ENCODE results near the gene ANKRD33B. TPM values are rescaled to one million over a fixed set of nuclear protein-coding genes. Genes with fewer than 3 reads are reported as not detected.

Gene ANKRD33B
- total RNA-seq, 2 experiments from 2014 or later: 4.6 to 4.9 TPM

DNA sequence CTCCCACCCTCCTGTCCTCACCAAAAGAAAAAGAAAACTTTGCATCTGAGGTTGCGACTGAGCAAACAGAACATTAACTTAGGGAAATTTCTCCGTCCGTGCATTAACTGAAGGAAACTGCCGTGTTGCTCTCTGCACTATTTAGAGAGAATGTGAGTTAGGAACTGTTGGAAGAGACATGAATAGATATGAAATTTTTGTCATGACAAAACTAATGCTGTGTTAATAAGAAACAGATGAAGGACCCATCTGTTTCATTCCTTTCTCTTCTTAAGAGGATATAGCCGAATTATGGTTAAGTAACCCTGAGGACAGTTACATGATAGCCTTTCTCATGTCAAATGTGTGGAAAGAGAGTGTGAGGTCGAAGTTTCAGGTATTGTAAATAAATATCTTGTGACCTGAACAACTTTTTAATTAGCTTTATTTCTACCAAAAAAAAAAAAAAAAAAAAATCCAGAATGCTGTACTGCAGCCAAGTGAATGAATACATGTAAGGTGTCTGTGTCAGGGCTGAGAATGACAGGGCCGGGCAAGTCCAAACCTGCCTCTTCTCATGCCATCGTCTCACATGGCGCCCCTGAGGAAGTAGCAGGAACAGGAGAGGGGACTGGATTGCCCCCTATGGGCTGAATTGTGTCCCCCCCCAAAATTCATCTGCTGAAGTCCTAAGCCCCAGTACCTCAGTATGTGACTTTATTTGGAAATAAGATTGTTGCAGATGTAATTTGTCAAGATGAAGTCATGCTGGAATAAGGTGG, 35.6 kb upstream of the ANKRD33B start:
- no peak for ATAC-seq
- Mint-ChIP-seq H3K27me3 (peaks cover 3% of the 10 kb centered on the region), H3K4me3 (no peak overlapping the region), H3K9me3 (ENCODE audit: low read depth) (no peaks in the 10 kb centered on the region), H3K27ac (no peak overlapping the region), H3K36me3 (ENCODE audit: low read depth) (no peaks in the 10 kb centered on the region), H3K4me1 (no peaks in the 10 kb centered on the region)
- ChIA-PET CTCF (no interaction called here), POLR2A (no interaction called here)
- no peak for DNase-seq
- intact Hi-C loops (cut with DNase I, micrococcal nuclease): no loop called here

- intact Hi-C loops (cut with DNase I, micrococcal nuclease): no loop called here
- POLR2A ChIA-PET: interaction anchor here (0.6 kb wide), 2 partner anchors 86 to 94 kb away, joined by 4 to 9 read pairs; no protein-coding TSS in a partner anchor
- ATAC-seq: no peak
These were observed 35.0 kb upstream of the ANKRD33B start for GRCh38 chr5:10528827-10529226.

DNA sequence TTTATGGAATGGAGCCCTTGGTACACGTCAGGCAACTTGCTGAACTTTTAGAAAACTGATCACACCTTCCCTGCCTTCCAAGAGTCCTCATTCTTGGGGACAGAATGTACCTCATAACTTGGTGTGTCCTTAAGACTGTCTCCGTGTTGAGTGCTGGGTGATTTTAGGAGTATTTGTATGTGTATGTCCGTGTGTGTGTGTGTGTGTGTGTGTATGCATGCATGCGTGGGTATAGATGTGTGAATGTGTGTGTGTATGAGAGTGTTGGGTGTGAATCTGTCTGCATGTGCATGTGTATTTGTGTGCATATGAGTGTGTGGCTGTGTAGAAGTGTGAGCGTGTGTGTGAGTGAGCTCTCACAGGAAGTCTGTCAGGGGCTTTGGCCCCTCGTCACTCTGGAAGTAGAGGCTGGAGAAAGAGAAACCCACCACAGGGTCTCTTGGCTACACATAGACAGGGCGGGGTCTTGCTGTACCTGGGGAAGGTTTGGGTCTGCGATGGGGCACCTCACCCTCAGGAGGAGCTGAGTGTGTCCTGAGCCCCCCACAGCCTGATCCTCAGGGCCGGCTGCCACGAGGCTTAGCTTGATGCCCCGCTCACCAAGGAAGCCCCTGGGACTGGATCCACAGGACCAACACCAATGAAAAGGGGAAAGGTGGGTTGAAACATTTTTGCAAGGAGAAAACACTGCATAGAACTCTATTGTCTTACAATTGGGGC, 33.1 kb upstream of the ANKRD33B start:
- DNase-seq: no peak

More at GRCh38 chr5:10528827-10529226, 35.0 kb upstream of the ANKRD33B start:
- CTCF ChIA-PET: interaction anchor here (0.6 kb wide), 1 partner anchor 158 kb away, joined by 4 read pairs; no protein-coding TSS in a partner anchor
- Mint-ChIP-seq H3K27me3 (peaks cover 3% of the 10 kb centered on the region), H3K36me3 (ENCODE audit: low read depth) (no peaks in the 10 kb centered on the region), H3K4me1 (no peaks in the 10 kb centered on the region), H3K4me3 (no peak overlapping the region), H3K27ac (no peak overlapping the region), H3K9me3 (ENCODE audit: low read depth) (no peaks in the 10 kb centered on the region)
- DNase-seq: no peak

DNA sequence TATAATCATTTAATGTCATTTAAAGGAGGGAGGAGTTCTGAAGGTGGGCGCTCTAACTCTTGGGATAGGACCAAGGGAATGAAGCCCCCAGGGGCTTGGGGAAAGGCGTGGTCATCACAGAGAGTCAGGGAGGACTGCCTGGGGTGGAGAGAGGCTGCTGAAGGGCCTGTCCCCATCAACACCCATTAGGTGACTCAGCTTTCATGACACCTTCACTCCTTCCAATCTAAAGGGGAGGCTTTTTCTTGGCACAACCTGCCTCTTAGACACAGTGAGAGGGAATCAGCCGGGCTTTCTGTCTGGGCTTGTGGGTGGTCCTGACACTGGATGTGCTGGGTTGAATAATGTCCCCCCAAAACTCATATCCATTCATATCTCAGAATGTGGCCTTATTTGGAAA, 31.4 kb upstream of the ANKRD33B start:
- peaks cover 5% of the 10 kb centered on the region for H3K27me3 Mint-ChIP-seq
- ChIA-PET POLR2A (no interaction called here), CTCF (no interaction called here)
- no peaks in the 10 kb centered on the region for H3K36me3 Mint-ChIP-seq (ENCODE audit: low read depth)
- DNase-seq (no peak), ATAC-seq (no peak)
- intact Hi-C loops (cut with DNase I, micrococcal nuclease): no loop called here
- H3K4me1 Mint-ChIP-seq: peaks cover 10% of the 10 kb centered on the region
- H3K27ac Mint-ChIP-seq: no peak overlapping the region
- no peak overlapping the region for H3K4me3 Mint-ChIP-seq
- H3K9me3 Mint-ChIP-seq (ENCODE audit: low read depth): no peaks in the 10 kb centered on the region

More for the DNA sequence above, 33.1 kb upstream of the ANKRD33B start:
- intact Hi-C loops (cut with DNase I, micrococcal nuclease): no loop called here
- POLR2A ChIA-PET: no interaction called here
- Mint-ChIP-seq H3K9me3 (ENCODE audit: low read depth) (no peaks in the 10 kb centered on the region), H3K36me3 (ENCODE audit: low read depth) (no peaks in the 10 kb centered on the region), H3K4me3 (no peak overlapping the region), H3K27ac (no peak overlapping the region), H3K4me1 (no peaks in the 10 kb centered on the region), H3K27me3 (peaks cover 3% of the 10 kb centered on the region)
- no peak for ATAC-seq
- CTCF ChIA-PET: interaction anchor here (0.8 to 1.2 kb wide), 3 partner anchors 8 to 97 kb away, joined by 3 to 4 read pairs (median 4); no protein-coding TSS in a partner anchor

DNA sequence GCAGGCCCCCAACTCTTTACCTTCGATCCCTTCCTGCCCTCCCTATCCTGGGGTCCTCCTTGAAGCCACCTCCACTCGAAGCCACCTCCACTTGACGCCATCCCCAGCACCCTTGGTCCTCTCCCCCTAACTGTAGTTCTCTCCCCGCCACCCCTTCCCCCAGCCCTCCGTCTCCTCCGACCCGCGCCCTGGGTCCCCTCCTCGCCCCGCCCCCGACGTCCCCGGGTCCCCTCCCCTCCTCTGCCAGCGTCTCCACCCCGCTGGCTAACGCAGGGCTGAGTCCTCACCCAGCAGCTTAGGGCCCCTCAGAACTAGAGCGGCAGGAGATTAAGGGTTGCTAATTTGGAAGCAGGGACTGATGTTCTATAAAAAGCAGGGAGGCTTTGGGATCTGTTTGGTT, 30.6 kb upstream of the ANKRD33B start:
- no peak for ATAC-seq
- DNase-seq: peak; percentile 18
- peaks cover 12% of the 10 kb centered on the region for H3K4me1 Mint-ChIP-seq
- H3K4me3 Mint-ChIP-seq: no peak overlapping the region
- H3K27ac Mint-ChIP-seq: no peak overlapping the region
- ChIA-PET CTCF (interaction anchor here (0.6 kb wide), 1 partner anchor 42 kb away, joined by 3 read pairs; no protein-coding TSS in a partner anchor), POLR2A (no interaction called here)
- no peaks in the 10 kb centered on the region for H3K9me3 Mint-ChIP-seq (ENCODE audit: low read depth)
- peaks cover 10% of the 10 kb centered on the region for H3K27me3 Mint-ChIP-seq
- intact Hi-C loops (cut with DNase I, micrococcal nuclease): no loop called here
- H3K36me3 Mint-ChIP-seq (ENCODE audit: low read depth): no peaks in the 10 kb centered on the region

DNA sequence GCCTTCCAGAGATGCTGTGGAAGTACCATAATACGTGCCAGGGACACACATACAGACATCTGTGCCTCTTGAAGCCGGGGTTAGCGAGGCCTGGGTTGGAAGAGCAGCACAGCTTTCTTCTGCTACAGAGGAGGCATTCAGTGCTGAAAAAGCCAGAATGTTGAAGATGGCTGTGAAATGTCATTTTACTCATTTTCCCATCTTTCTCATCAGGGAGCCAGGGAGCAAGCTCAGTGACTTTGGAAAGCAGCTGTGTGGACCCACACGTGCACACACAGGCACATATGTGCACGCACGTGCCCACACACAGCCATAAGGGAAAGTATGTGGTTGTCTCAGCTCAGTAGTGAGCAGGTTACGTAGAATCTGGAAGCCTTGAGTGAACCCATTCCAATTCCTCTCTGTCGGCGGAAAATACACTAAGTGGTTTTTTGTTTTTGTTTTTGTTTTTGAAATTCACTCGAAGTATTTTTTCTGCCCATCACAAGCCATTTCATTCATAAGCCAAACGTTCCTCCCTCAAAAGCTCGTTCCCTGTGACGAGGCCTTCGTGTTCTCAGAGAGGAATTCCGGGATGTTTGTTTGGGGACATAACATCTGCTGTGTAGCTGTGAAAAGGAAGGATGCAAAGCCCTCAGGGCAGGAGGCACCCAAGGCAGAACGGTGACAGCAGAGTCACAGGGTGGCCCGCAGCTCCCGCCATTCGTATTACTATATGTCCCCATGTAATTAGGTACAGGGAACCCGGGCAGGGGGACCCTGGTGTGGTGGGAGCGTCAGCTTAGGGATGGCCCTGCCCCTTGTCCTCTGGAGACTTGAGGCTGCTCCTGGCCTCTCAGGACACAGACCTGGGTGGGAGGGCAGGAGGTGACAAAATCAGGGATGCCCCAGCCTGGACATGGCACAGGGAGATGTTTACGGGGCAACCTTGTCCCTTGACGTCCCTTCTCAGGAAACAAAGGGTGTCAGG, 29.0 kb upstream of the ANKRD33B start:
- Mint-ChIP-seq H3K4me3 (no peak overlapping the region), H3K27ac (no peak overlapping the region), H3K4me1 (peaks cover 12% of the 10 kb centered on the region), H3K27me3 (peaks cover 13% of the 10 kb centered on the region), H3K36me3 (ENCODE audit: low read depth) (no peaks in the 10 kb centered on the region), H3K9me3 (ENCODE audit: low read depth) (no peaks in the 10 kb centered on the region)
- DNase-seq (no peak), ATAC-seq (no peak)
- ChIA-PET POLR2A (interaction anchor here (0.6 to 0.7 kb wide), 2 partner anchors 45 to 181 kb away, joined by 3 read pairs; partner anchors contain the start of gene MARCHF6), CTCF (interaction anchor here (1.0 kb wide), 1 partner anchor 14 kb away, joined by 4 read pairs; no protein-coding TSS in a partner anchor)
- intact Hi-C loops (cut with DNase I, micrococcal nuclease): no loop called here

- peaks cover 14% of the 10 kb centered on the region for H3K27me3 Mint-ChIP-seq
- H3K36me3 Mint-ChIP-seq (ENCODE audit: low read depth): no peaks in the 10 kb centered on the region
- ChIA-PET CTCF (no interaction called here), POLR2A (no interaction called here)
- ATAC-seq: no peak
- no peaks in the 10 kb centered on the region for H3K9me3 Mint-ChIP-seq (ENCODE audit: low read depth)
- no peak overlapping the region for H3K27ac Mint-ChIP-seq
- no peak for DNase-seq
- intact Hi-C loops (cut with DNase I, micrococcal nuclease): no loop called here
- no peak overlapping the region for H3K4me3 Mint-ChIP-seq
- peaks cover 12% of the 10 kb centered on the region for H3K4me1 Mint-ChIP-seq
These were observed 27.4 kb upstream of the ANKRD33B start for GRCh38 chr5:10536511-10536910.

DNA sequence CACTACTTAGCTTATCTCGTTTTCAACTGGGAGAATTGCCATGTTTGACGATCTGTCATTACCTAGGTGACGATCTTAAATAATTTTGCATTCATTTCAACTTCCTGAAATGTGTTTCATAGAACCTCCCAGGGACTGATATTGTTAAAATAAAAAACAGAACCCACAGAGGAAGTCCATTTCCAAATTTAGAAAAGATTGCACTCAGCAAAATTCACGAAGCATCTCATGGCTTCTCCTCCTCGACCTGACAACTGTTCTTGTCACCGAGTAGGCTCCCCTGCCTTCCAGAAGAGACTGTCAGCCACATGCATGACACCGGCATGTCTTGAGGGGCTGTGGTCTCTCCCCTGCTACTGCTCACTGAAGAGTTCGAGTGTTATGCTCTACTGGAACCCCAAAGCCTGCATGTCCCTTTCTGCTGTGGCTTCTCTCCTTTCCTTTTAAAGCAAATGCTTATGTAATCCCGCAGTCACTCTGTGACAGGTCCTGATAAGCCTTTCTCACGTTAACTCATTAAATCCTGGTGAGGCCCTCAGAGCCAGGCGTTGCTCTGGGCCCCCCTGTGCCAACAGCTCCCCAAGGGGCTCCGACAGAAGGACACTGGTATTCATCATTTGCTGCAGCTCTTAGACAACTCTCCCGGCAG, 26.8 kb upstream of the ANKRD33B start:
- intact Hi-C loops (cut with DNase I, micrococcal nuclease): no loop called here
- ATAC-seq: peak; percentile 27
- Mint-ChIP-seq H3K36me3 (ENCODE audit: low read depth) (no peaks in the 10 kb centered on the region), H3K4me3 (no peak overlapping the region), H3K4me1 (peaks cover 12% of the 10 kb centered on the region), H3K9me3 (ENCODE audit: low read depth) (no peaks in the 10 kb centered on the region), H3K27ac (no peak overlapping the region), H3K27me3 (peaks cover 14% of the 10 kb centered on the region)
- POLR2A ChIA-PET: no interaction called here
- DNase-seq: no peak
- CTCF ChIA-PET: interaction anchor here (0.6 to 0.9 kb wide), 2 partner anchors 13 to 327 kb away, joined by 3 to 4 read pairs; no protein-coding TSS in a partner anchor

DNA sequence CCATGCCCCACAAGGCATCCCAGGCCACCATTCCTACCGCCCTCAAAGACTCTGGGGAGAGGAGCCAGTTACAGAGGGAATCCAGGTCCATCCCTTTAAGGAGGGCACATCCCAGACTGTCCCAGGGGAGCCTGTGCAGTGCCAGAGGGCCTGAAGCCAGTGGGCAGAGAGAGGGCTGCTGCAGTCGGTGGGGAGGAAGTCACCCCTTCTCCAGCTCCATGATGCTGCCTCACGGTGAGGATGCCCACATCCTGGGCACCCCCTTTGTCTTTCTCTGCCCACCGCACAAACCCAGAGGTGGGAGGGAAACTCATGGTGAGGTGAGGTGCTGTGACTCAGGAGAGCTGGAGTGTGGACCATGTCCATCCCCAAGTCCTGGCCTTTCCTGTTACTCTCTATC, 26.2 kb upstream of the ANKRD33B start:
- peaks cover 12% of the 10 kb centered on the region for H3K4me1 Mint-ChIP-seq
- no peak overlapping the region for H3K4me3 Mint-ChIP-seq
- H3K27me3 Mint-ChIP-seq: peaks cover 14% of the 10 kb centered on the region
- intact Hi-C loops (cut with DNase I, micrococcal nuclease): no loop called here
- DNase-seq (no peak), ATAC-seq (peak; percentile 32)
- H3K36me3 Mint-ChIP-seq (ENCODE audit: low read depth): no peaks in the 10 kb centered on the region
- ChIA-PET CTCF (interaction anchor here (0.6 to 0.9 kb wide), 3 partner anchors 13 to 872 kb away, joined by 3 to 4 read pairs (median 3); no protein-coding TSS in a partner anchor), POLR2A (no interaction called here)
- no peak overlapping the region for H3K27ac Mint-ChIP-seq
- H3K9me3 Mint-ChIP-seq (ENCODE audit: low read depth): no peaks in the 10 kb centered on the region

DNA sequence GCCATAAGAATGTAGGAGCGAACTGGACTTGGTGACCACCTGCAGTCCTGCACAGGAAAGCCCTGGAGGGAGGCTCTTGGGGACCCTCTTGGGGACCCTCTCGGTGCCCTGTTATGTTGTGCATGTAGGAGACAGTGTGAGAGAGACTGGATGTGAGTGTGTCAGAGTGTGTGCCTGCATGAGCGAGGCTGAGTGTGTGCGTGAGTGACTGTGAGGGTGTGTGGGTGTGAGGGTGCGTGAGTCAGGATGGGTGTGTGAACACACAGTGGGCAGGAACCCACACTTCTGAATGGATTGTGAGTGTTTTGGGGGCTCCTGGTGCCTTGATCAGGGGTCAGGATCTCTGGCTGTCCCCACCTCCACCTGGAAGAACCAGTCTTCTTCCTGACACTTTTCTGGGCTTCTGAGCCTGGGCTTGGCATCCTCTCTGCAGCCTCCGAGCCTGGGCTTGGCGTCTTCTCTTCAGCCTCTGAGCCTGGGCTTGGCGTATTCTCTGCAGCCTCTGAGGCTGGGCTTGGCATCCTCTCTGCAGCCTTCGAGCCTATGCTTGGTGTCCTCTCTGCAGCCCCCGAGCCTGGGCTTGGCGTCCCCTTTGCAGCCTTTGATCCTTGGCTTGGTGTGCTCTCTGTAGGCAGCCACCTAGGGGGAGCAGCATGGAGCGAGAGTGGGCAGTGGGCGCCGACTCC, 25.6 kb upstream of the ANKRD33B start:
- intact Hi-C loops (cut with DNase I, micrococcal nuclease): no loop called here
- POLR2A ChIA-PET: no interaction called here
- CTCF ChIA-PET: interaction anchor here (0.6 kb wide), 1 partner anchor 872 kb away, joined by 3 read pairs; no protein-coding TSS in a partner anchor
- H3K9me3 Mint-ChIP-seq (ENCODE audit: low read depth): no peaks in the 10 kb centered on the region
- ATAC-seq (peak; percentile 52), DNase-seq (peak; percentile 18)
- H3K36me3 Mint-ChIP-seq (ENCODE audit: low read depth): no peaks in the 10 kb centered on the region
- H3K4me1 Mint-ChIP-seq: peaks cover 12% of the 10 kb centered on the region
- peaks cover 14% of the 10 kb centered on the region for H3K27me3 Mint-ChIP-seq
- no peak overlapping the region for H3K4me3 Mint-ChIP-seq
- H3K27ac Mint-ChIP-seq: no peak overlapping the region
